Skeletal muscle tissue (tissue), 4 donors: ENCODE measurements around the gene WNT7B. TPM values are rescaled to one million over a fixed set of nuclear protein-coding genes. Genes with fewer than 3 reads are reported as not detected.

Experiments used
- H3K27ac ChIP-seq: one replicate; pipeline ENCODE4 v1.7.0; 2013; ENCODE audit warnings: mild to moderate bottlenecking, low read depth, low read length, inconsistent platforms
- H3K27me3 ChIP-seq, 3 donors: one replicate each; pipeline ENCODE4 v1.7.0; 2013; ENCODE audit warnings: low read length in 3 of 3; ENCODE audit not compliant: control insufficient read depth in 3 of 3, insufficient read depth in 3 of 3
- H3K36me3 ChIP-seq, 3 donors: one replicate each; pipeline ENCODE4 v1.7.0; 2013; ENCODE audit warnings: low read length in 3 of 3; ENCODE audit not compliant: control insufficient read depth in 3 of 3, insufficient read depth in 3 of 3
- H3K4me1 ChIP-seq, 3 donors: one replicate each; pipeline ENCODE4 v1.7.0; 2013; ENCODE audit warnings: low read length in 3 of 3, mild to moderate bottlenecking in 3 of 3; ENCODE audit not compliant: control insufficient read depth in 3 of 3, insufficient read depth in 3 of 3
- H3K4me3 ChIP-seq, 3 donors: one replicate each; pipeline ENCODE4 v1.7.0; 2013; ENCODE audit warnings: low read length in 3 of 3
- H3K9ac ChIP-seq, 3 donors: one replicate each; pipeline ENCODE4 v1.7.0; 2013; ENCODE audit warnings: low read length in 3 of 3, mild to moderate bottlenecking in 3 of 3, moderate library complexity in 2 of 3, low read depth in 1 of 3
- H3K9me3 ChIP-seq, 3 donors: one replicate each; pipeline ENCODE4 v1.7.0; 2013; ENCODE audit warnings: low read length in 3 of 3; ENCODE audit not compliant: control insufficient read depth in 3 of 3
- total RNA-seq: library from RNA; depleted of rRNA; stranded (reverse); fragments of >200 nt; gene quantifications from one replicate; pipeline ENCODE4 v1.2.3, GENCODE V29; 2014
- donor health status: Osteomylitis.

The WNT7B gene
- total RNA-seq, 1 donor from 2014 or later, result not detected

DNA sequence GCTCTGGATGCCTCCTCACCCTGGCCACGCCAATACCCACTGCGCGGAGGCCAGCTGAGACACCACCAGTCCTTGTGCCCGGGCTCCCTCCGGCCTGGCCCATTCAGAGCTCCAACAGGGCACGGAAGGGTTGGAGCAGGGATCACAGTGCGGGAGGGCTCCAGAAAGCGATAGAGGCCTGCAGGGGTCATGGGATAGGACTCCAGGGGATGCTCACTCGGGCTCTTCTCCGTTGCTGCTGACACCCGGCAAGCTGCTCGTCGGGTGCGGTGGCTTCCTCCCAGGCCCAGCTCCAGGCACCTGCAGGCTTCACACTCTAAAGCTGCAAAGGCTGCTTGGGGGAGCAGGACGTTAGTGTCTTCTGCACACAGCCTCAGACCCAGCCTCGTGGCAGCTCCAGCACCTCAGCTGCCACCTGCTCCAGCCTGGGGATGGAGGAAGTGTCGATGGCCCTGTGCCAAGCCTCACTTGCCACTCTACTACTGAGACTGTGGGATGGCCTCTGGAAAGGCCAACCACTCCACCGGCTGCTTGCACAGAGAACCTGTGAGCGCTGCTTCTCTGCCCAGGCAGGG, 10.6 kb downstream of the WNT7B start:
- H3K4me1 ChIP-seq, result peaks cover 2 to 6% (median 2%) of the 10 kb centered on the region in 3 donors
- H3K27me3 ChIP-seq, result peaks cover 58 to 87% (median 76%) of the 10 kb centered on the region in 3 donors
- no peaks in the 10 kb centered on the region for H3K9me3 ChIP-seq
- H3K9ac ChIP-seq, result no peak overlapping the region
- H3K4me3 ChIP-seq, result no peak overlapping the region
- H3K27ac ChIP-seq, result no peak overlapping the region
- H3K36me3 ChIP-seq, result no peaks in the 10 kb centered on the region

DNA sequence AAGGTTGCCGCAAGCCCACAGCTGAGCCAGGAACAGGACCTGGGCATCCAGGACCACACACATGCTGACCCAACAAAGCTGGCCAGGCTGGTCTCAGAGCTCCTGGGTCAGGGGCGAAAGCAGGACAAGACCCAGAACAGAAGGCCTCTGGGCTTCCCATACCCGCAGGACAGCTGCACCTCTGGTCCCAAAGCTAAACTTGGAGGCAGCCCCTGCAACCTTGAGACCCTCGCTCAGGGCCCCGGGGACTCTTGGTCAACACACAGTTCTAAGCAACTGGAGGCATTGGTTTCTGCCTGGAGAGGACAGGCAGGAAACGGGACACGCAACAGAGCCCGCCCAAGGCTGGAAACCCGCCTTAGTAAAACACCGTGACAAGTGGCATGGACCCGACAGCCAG, 11.4 kb downstream of the WNT7B start:
- H3K4me3 ChIP-seq, result no peak overlapping the region
- no peaks in the 10 kb centered on the region for H3K4me1 ChIP-seq
- peaks cover 51 to 81% (median 67%) of the 10 kb centered on the region in 3 donors for H3K27me3 ChIP-seq
- no peaks in the 10 kb centered on the region for H3K36me3 ChIP-seq
- H3K9ac ChIP-seq, result no peak overlapping the region
- H3K27ac ChIP-seq, result no peak overlapping the region
- no peaks in the 10 kb centered on the region for H3K9me3 ChIP-seq

DNA sequence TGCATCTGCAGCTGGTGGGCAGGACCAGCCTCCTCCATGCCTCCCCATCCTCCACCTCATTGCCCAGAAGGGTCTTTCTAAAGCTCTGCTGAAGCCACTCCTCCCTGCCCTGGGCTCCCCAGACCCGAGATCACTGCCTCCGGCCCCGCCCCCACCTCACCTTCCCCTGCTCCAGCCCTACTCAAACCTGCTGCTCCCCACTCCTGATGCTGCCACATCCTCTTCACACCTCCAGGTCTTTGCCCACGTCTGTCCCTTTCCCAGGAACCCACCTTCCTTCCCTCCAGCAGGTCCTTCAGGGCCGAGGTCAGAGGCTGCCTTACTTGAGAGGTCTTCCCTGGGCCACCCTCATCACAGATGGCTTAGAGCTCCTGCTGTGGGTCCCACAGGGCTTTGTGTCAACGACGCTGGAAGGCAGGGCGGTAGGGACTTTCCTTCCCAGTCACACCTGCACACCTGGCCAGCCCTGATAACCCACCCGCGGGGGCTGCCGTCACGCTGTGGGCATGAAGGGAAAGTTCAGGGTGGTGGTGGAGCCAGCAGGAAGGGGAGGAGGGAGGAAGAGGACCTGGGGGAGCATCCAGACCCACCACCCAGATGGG, 11.9 kb downstream of the WNT7B start:
- Histone ChIP-seq H3K27ac (no peak overlapping the region), H3K9ac (no peak overlapping the region)

DNA sequence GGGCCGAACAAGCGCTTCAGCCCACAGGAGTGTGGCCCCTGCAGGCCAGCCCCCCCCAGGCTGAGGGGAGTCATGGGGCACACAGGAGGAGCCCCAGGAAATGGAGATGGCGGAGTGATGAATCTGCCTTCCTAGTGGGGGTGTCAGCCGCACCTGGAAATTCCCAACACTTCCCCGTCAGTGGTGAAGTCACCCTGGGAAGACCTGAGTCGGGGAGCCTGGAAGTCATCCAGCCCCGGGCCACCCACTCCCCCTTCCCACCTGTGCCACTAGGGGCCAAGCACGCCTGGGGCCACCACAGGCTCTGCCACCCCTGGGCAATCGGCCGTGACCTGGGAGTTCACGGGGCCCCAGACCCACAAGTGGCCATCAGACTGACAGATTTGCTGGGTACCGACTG, 12.6 kb downstream of the WNT7B start:
- Histone ChIP-seq H3K4me3 (no peak overlapping the region), H3K36me3 (no peaks in the 10 kb centered on the region), H3K27me3 (peaks cover 40 to 70% (median 55%) of the 10 kb centered on the region in 3 donors), H3K4me1 (no peaks in the 10 kb centered on the region), H3K27ac (no peak overlapping the region), H3K9ac (no peak overlapping the region), H3K9me3 (no peaks in the 10 kb centered on the region)

More for the DNA sequence above, 11.9 kb downstream of the WNT7B start:
- H3K36me3 ChIP-seq, result no peaks in the 10 kb centered on the region
- H3K4me3 ChIP-seq, result no peak overlapping the region
- no peaks in the 10 kb centered on the region for H3K4me1 ChIP-seq
- no peaks in the 10 kb centered on the region for H3K9me3 ChIP-seq
- peaks cover 46 to 76% (median 62%) of the 10 kb centered on the region in 3 donors for H3K27me3 ChIP-seq

DNA sequence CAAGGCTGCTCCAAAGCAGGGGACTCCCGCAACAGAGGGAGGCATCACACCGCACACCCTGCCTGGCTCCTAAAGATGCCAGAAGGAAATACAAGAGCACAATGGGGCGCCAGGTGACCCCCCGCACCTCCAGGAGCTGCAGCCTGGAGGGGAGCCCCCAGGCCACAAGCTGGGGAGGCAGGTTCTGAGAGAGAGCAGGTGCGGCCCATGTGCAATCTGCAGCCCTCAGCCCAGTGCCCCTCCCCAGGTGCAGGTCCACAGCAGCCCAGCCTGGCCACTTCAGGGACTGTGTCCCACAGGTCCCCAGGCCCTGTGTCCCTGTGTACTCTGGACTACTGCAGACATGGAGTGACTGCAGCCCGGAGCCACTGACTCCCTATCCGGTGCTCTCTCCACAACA, 13.1 kb downstream of the WNT7B start:
- no peaks in the 10 kb centered on the region for H3K36me3 ChIP-seq
- H3K4me3 ChIP-seq, result no peak overlapping the region
- H3K27ac ChIP-seq, result no peak overlapping the region
- no peaks in the 10 kb centered on the region for H3K9me3 ChIP-seq
- no peak overlapping the region for H3K9ac ChIP-seq
- no peaks in the 10 kb centered on the region for H3K4me1 ChIP-seq
- H3K27me3 ChIP-seq, result peaks cover 34 to 64% (median 50%) of the 10 kb centered on the region in 3 donors

DNA sequence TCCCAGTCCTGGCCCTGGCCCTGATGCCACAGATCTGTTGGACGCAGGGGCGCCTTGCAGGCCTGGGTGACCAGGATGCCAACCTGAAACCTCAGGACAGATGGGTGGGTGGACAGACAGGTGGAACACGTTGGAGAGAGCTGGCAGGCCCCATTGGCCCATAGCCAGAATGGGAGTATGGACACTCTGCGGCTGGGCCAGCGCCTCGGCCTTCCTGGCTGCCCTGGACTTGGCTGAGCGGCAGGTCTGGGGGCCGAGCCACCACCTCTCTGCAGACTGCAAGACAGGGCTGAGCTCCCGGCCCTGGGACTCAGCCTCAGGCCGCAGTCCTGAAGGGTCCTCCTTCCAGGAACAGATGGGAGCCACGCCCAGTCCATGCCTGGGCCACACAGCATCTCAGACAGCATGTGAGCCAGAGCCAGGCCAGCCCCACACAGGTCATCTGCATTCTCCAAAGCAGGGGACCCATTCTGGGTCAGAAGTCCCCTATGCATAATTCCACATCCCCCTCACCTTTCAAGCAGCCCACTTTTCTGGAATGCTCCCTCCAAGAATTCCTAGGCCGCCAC, 14.1 kb downstream of the WNT7B start:
- Histone ChIP-seq H3K27me3 (peaks cover 24 to 55% (median 42%) of the 10 kb centered on the region in 3 donors), H3K9ac (no peak overlapping the region), H3K27ac (no peak overlapping the region), H3K36me3 (no peaks in the 10 kb centered on the region), H3K4me3 (no peak overlapping the region), H3K9me3 (no peaks in the 10 kb centered on the region), H3K4me1 (no peaks in the 10 kb centered on the region)

DNA sequence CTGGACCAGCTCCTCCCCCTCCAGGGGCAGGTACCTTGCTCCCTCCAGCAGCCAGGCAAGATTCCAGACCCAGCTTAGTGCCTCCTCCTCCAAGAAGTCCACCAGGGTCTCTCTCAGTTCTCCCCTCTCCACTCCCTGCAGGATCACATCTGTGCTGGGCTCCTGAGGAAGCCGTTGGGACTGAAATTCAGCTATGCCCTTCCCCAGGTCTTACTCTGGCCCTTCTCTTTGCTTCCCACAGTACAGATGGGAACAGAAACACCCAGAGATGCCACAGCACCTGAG, 14.6 kb downstream of the WNT7B start:
- Histone ChIP-seq H3K27ac (no peak overlapping the region), H3K9ac (no peak overlapping the region), H3K4me3 (no peak overlapping the region), H3K27me3 (peaks cover 23 to 53% (median 40%) of the 10 kb centered on the region in 3 donors), H3K9me3 (no peaks in the 10 kb centered on the region), H3K36me3 (no peaks in the 10 kb centered on the region), H3K4me1 (no peaks in the 10 kb centered on the region)

DNA sequence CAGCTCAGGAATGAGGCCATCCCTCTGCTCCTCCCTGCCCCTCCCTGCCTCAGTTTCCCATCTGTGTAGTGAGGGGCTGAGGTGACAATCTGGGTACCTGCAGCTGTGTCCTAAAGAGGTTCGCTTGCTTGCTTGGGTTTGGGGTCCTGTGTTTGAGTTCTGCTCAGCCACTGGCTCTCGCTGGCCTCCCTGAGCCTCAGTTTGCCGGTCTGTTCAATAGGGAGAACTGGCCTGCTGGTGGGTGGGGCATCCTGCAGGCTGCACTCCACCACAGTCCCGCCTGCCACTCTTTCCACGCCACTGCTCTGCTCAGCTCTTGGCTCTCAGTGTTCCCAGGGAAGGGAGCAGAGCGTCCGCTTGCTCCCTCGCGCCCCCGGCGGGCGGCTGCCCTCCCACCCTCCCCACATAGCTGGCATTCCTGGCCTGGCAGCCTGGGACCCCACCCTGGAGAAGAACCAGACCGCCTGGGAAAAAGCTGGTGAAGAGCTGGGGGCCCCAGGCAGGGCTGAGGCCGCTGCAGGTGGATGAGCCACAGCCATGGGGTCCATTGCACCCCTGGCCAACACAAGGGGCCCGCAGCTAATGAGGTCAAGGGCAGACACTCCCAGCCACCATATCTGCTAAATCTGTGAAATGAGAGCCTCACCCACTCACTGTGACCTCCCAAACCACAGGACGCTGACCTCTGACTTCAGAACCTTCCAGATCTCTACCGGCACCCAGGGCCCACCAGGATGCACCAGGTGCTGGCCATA, 15.1 kb downstream of the WNT7B start:
- H3K27me3 ChIP-seq, result peaks cover 23 to 48% (median 34%) of the 10 kb centered on the region in 3 donors
- H3K27ac ChIP-seq, result no peak overlapping the region
- H3K4me3 ChIP-seq, result no peak overlapping the region
- H3K9me3 ChIP-seq, result no peaks in the 10 kb centered on the region
- H3K9ac ChIP-seq, result no peak overlapping the region
- no peaks in the 10 kb centered on the region for H3K4me1 ChIP-seq
- no peaks in the 10 kb centered on the region for H3K36me3 ChIP-seq

DNA sequence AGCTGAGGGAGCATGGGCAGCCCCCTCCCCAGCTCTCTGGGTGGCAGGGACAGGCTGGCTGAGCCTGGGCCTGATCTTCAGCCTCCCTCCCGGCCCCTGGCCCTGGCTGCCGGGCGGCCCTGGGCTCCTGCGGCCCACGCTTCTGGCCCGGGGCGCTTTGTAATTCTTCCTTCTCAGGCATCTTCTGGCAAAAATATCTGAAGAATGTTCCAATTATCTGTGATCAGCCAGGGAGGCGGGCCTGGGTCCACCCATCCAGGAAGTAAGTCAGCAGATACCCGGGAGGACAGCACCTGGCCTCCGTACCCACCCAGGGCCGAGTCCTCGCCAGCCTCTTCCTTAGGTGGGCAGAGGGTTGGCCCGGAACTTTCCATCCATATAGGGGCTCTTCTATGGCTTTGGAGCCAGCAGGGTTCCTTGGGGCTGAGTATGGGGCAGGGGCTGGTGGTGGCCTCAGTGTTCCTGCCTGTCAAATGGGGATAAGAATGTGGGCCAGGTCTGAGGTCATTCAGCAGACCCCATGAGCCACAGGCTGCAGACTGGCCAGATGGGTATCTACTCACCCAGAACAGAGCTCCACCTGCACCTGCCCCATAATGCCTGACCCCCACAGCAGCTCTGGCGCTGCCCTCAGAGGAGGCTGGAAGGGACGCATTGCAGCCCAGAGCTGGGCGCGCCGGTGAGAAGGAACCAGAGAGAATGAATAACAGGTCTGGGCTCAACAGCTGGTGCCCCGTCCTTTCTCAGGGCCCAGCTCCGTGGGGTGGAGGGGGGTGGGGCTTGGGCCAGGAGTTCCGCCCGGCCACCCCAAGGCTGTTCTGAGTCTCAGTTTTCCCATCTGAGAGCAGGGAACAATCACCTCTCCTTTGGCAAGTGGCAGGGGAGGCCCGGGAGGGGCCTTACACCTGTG, 16.2 kb downstream of the WNT7B start:
- H3K9me3 ChIP-seq, result no peaks in the 10 kb centered on the region
- H3K9ac ChIP-seq, result no peak overlapping the region
- H3K4me1 ChIP-seq, result no peaks in the 10 kb centered on the region
- no peaks in the 10 kb centered on the region for H3K36me3 ChIP-seq
- H3K27me3 ChIP-seq, result peaks cover 21 to 44% (median 27%) of the 10 kb centered on the region in 3 donors
- no peak overlapping the region for H3K27ac ChIP-seq
- H3K4me3 ChIP-seq, result no peak overlapping the region
